Loucy (cell line): ENCODE data around the gene NCR3LG1.

ENCODE experiments used
- CTCF ChIP-seq: fragments of 200-600 bp; sonication (generic); conservative IDR thresholded peaks from 2 replicates; pipeline ENCODE4 v1.5.1; 2014; ENCODE audit warnings: mild to moderate bottlenecking, antibody characterized with exemption, low read length
- EZH2phosphoT487 ChIP-seq: fragments of 200-600 bp; IDR thresholded peaks from 2 replicates; pipeline ENCODE4 v1.6.1; 2018; ENCODE audit warnings: antibody characterized with exemption, mild to moderate bottlenecking, moderate library complexity, borderline replicate concordance

GRCh38 chr11:17369094-17369493 is 17.5 kb downstream of the NCR3LG1 start:
- no peak for TF ChIP-seq CTCF
- no peak for TF ChIP-seq EZH2phosphoT487
